ENCODE results near the gene TAF1L.
A peak's percentile ranks its signal among the peaks of the same experiment; 100 is the strongest.

Gene TAF1L

DNA sequence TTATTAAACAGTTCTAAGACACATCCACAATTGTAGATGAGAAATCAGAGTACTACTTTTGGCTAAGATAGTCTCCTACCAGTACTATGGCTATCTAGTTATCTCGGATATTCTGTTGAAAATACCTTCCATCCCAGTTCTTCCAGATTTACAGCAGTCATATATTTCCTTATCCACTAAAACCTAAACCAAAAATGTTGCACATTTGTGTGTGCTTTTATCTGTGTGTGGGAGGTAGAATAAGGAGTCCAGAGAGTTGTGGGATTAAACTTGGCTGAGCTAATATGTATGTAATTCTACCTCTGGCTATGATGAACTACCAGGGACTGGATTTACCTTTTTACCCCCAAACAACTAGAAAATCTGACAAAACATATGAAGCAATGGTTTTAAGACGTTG, 45.0 kb downstream of the TAF1L start:
- no peak for DNase-seq

- DNase-seq, result no peak
Observed at GRCh38 chr9:32589083-32589723, 46.3 kb downstream of the TAF1L start.

GRCh38 chr9:32587901-32588300, 47.6 kb downstream of the TAF1L start:
- no peak for DNase-seq

GRCh38 chr9:32584784-32585183, 50.7 kb downstream of the TAF1L start:
- DNase-seq, result no peak

DNA sequence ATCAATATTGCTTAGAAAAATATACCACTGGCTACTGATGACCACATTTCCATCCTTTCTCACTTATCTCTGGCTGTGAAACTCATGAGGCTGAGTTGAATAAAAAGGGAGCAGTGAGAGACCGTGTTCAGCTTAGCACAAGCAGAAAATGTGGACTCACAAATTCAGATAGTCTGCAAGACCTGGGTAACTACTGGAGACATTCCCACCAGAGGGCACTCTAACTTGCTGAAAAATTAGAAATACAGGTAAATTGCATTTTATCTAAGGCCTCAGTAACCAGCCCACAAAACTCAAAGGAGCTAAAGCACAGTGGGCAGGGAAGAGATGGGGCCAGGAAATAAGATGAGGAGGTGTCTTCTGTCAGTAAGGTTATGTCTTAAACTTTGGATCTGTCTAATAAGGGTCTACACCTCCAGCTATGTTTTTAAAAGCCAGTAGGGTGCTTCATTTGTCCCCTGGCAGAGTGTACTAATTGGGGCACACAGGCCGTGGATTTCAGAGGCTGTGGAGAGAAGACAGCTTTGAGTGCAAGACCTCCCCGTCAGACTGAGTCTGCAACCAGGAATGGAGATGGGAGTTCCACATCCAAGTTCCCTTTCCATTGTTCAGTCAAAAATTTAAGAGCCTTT, 53.8 kb downstream of the TAF1L start:
- DNase-seq, result no peak

DNA sequence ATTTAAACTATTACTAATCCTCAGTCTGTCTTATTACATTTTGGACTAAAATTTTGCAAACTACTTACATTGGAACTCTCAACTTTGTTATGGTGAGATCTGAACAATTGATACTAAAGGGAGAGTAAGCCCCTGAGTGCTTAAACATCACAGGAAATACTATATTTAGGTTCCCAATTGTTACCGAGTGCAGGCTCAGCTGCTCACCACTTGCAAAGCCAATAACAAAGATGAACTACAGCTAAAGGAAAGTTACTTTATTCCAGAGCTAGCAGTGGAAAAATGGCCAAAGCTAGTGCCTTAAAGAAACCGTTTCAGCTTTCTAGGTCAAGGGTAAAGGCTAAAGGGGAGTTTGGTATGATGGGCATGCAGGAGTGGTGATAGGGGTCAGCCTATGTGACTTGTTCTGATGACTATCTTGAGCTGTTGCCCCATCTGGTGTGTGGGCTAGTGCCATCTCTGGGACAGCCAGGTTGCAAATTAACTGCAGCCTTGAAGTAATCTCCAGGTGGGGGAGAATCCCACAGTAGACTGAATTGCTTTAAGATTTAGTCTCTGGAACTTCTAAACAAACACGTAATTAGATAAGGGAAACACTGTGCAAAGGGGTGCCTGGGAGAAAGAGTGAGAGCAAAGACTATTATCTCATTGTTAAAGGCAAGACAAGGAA, 54.7 kb downstream of the TAF1L start:
- no peak for DNase-seq

GRCh38 chr9:32579706-32580331, 55.6 kb downstream of the TAF1L start:
- DNase-seq, result peak; percentile 67
